SU-DHL-6 (cell line): ENCODE results near the gene SPOCK1.

Experiments
- H2AFZ ChIP-seq: fragments of 200-600 bp; sonication (generic); 2 replicates; pipeline ENCODE4 v1.6.1; 2014; ENCODE audit warnings: low read depth, mild to moderate bottlenecking, moderate library complexity, mixed read lengths, antibody characterized with exemption, low read length; ENCODE audit not compliant: severe bottlenecking
- H3F3A ChIP-seq: fragments of 200-600 bp; shearing (Covaris generic); 2 replicates; pipeline ENCODE4 v1.6.0; 2016; ENCODE audit warnings: antibody characterized with exemption, mild to moderate bottlenecking; ENCODE audit not compliant: insufficient read depth
- H3K27ac ChIP-seq: fragments of 200-600 bp; sonication (generic); 2 replicates; pipeline ENCODE4 v1.5.1; 2016; ENCODE audit warnings: low read depth, mild to moderate bottlenecking, low read length, moderate library complexity, mixed read lengths
- H3K27me3 ChIP-seq: fragments of 200-600 bp; sonication (generic), shearing (Covaris generic); 2 replicates; pipeline ENCODE4 v1.6.0; 2014; ENCODE audit warnings: mild to moderate bottlenecking, low read length
- H3K36me3 ChIP-seq: fragments of 200-600 bp; sonication (generic); 2 replicates; pipeline ENCODE4 v1.6.1; 2014; ENCODE audit warnings: mild to moderate bottlenecking, low read length, mixed read lengths
- H3K4me2 ChIP-seq: fragments of 300-600, 200-600 bp; shearing (Covaris generic), sonication (generic); 2 replicates; pipeline ENCODE4 v1.6.0; 2014; ENCODE audit warnings: low read length, low read depth, mild to moderate bottlenecking; ENCODE audit not compliant: poor library complexity, severe bottlenecking
- H3K4me3 ChIP-seq: fragments of 200-600 bp; sonication (generic); 2 replicates; pipeline ENCODE4 v1.5.1; 2014; ENCODE audit warnings: antibody characterized with exemption, low read length, mild to moderate bottlenecking, mixed read lengths; ENCODE audit not compliant: insufficient read depth, poor library complexity, severe bottlenecking
- H3K79me2 ChIP-seq: fragments of 200-600 bp; sonication (generic); 2 replicates; pipeline ENCODE4 v1.6.1; 2014; ENCODE audit warnings: mild to moderate bottlenecking, low read length, moderate library complexity; ENCODE audit not compliant: insufficient read depth
- H3K9ac ChIP-seq: fragments of 200-600 bp; sonication (generic); 2 replicates; pipeline ENCODE4 v1.7.0; 2014; ENCODE audit warnings: mild to moderate bottlenecking, low read length
- H3K9me2 ChIP-seq: fragments of 200-600 bp; sonication (generic); replicated peaks from 2 replicates; pipeline ENCODE4 v1.6.1; 2014; ENCODE audit warnings: low read length; ENCODE audit not compliant: insufficient read depth
- H3K9me3 ChIP-seq: fragments of 200-600 bp; sonication (generic); 2 replicates; pipeline ENCODE4 v1.6.1; 2014; ENCODE audit warnings: low read length, mixed read lengths; ENCODE audit not compliant: insufficient read depth
- H4K20me1 ChIP-seq: fragments of 200-600 bp; sonication (generic); 2 replicates; pipeline ENCODE4 v1.6.1; 2014; ENCODE audit warnings: low read depth, mild to moderate bottlenecking, antibody characterized with exemption, low read length, moderate library complexity, mixed read lengths
- CTCF ChIP-seq: fragments of 200-600 bp; sonication (generic); IDR thresholded peaks from one replicate; pipeline ENCODE4 v1.5.1; 2017; ENCODE audit warnings: antibody characterized with exemption, mild to moderate bottlenecking, low read length, moderate library complexity; ENCODE audit not compliant: insufficient read depth, poor library complexity, severe bottlenecking
- EZH2phosphoT487 ChIP-seq: fragments of 200-600 bp; sonication (generic), shearing (Covaris generic); conservative IDR thresholded peaks from 2 replicates; pipeline ENCODE4 v1.6.1; 2018; ENCODE audit warnings: mild to moderate bottlenecking, antibody characterized with exemption, low read length, moderate library complexity, mixed read lengths

Gene SPOCK1

GRCh38 chr5:137269274-137269673 is 229.9 kb downstream of the SPOCK1 start:
- Histone ChIP-seq H3K9me3 (no peaks in the 10 kb centered on the region), H3K27me3 (no peaks in the 10 kb centered on the region), H3K4me2 (no peak overlapping the region), H3K27ac (no peak overlapping the region), H2AFZ (no peak overlapping the region), H3K9me2 (no peaks in the 10 kb centered on the region), H3K4me3 (no peak overlapping the region), H4K20me1 (no peaks in the 10 kb centered on the region), H3K36me3 (no peaks in the 10 kb centered on the region), H3F3A (no peaks in the 10 kb centered on the region), H3K79me2 (no peaks in the 10 kb centered on the region), H3K9ac (no peak overlapping the region)
- TF ChIP-seq CTCF (no peak), EZH2phosphoT487 (no peak)

DNA sequence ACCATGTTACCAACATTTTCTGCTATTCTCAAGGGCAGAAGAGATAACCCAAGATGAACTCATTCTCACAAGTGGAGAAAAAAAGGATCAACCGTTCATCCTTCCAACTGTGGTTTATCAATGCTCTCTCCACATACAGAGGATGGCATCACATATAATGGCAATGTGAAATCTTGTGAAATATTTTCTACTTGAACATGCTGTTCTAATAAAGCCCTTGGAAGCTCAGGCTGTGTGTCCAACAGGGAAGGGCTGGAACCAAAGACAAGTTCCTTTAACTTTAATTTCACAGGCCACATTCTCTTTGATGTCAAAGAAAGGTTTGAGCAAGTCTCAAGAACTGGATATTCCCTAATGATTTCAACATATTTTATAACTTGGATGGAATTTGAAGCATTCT is 230.5 kb downstream of the SPOCK1 start:
- no peaks in the 10 kb centered on the region for H3K9me3 ChIP-seq
- no peaks in the 10 kb centered on the region for H4K20me1 ChIP-seq
- H3F3A ChIP-seq: no peaks in the 10 kb centered on the region
- H3K27ac ChIP-seq: no peak overlapping the region
- no peaks in the 10 kb centered on the region for H3K9me2 ChIP-seq
- no peaks in the 10 kb centered on the region for H3K79me2 ChIP-seq
- no peaks in the 10 kb centered on the region for H3K27me3 ChIP-seq
- no peaks in the 10 kb centered on the region for H3K36me3 ChIP-seq
- no peak overlapping the region for H3K4me2 ChIP-seq
- no peak overlapping the region for H2AFZ ChIP-seq
- TF ChIP-seq EZH2phosphoT487 (no peak), CTCF (no peak)
- H3K9ac ChIP-seq: no peak overlapping the region
- H3K4me3 ChIP-seq: no peak overlapping the region

- TF ChIP-seq CTCF: no peak
- no peak for TF ChIP-seq EZH2phosphoT487
- Histone ChIP-seq H3K4me3 (no peak overlapping the region), H3K79me2 (no peaks in the 10 kb centered on the region)
Observed at GRCh38 chr5:137266186-137266585, 232.9 kb downstream of the SPOCK1 start.

DNA sequence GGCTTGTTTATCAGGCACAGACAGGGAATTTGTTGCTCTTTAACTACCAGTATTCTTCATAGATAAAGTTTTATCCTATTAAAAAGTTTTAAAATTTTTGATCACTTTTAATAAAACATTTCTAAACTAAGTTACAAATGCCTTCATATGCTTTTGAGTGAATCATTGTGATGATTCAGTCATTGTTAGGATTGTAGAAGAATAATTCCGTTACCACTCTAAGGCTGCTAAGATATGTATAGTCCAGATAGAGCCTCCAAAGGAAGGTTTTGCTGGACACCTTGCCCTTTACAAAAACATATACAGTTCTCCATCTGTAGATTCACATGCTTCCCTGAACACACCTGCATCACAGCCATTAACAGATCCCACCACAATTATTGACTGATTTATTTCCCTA is 233.7 kb downstream of the SPOCK1 start:
- no peak for TF ChIP-seq EZH2phosphoT487
- no peak for TF ChIP-seq CTCF
- Histone ChIP-seq H3K9me3 (no peaks in the 10 kb centered on the region), H3F3A (no peaks in the 10 kb centered on the region), H3K4me2 (no peak overlapping the region), H3K9ac (no peak overlapping the region), H3K9me2 (no peaks in the 10 kb centered on the region), H3K27me3 (no peaks in the 10 kb centered on the region), H2AFZ (no peak overlapping the region), H3K4me3 (no peak overlapping the region), H3K79me2 (no peaks in the 10 kb centered on the region), H3K27ac (no peak overlapping the region), H3K36me3 (no peaks in the 10 kb centered on the region), H4K20me1 (no peaks in the 10 kb centered on the region)

More at GRCh38 chr5:137266186-137266585, 232.9 kb downstream of the SPOCK1 start:
- H3K9ac ChIP-seq: no peak overlapping the region
- H2AFZ ChIP-seq: no peak overlapping the region
- H3K27ac ChIP-seq: no peak overlapping the region
- H4K20me1 ChIP-seq: no peaks in the 10 kb centered on the region
- H3K36me3 ChIP-seq: no peaks in the 10 kb centered on the region
- no peaks in the 10 kb centered on the region for H3F3A ChIP-seq
- H3K9me2 ChIP-seq: no peaks in the 10 kb centered on the region
- no peaks in the 10 kb centered on the region for H3K9me3 ChIP-seq
- H3K4me2 ChIP-seq: no peak overlapping the region
- H3K27me3 ChIP-seq: no peaks in the 10 kb centered on the region
